Fibroblast of skin of right quadriceps (primary cell): ENCODE results near the gene SPATA9.

Experiments used
- DNase-seq: peaks from one replicate; pipeline ENCODE4 v3.0.0-alpha.2; 2013

The SPATA9 gene, protein sequence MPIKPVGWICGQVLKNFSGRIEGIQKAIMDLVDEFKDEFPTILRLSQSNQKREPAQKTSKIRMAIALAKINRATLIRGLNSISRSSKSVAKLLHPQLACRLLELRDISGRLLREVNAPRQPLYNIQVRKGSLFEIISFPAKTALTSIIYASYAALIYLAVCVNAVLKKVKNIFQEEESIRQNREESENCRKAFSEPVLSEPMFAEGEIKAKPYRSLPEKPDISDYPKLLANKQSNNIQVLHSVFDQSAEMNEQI

GRCh38 chr5:95682891-95683290, at the start of gene SPATA9:
Gene SPATA9, minus strand, starts transcription at chr5:95682991. Its CDS starts 137 bp downstream, at chr5:95682854.
- no peak for DNase-seq

DNA sequence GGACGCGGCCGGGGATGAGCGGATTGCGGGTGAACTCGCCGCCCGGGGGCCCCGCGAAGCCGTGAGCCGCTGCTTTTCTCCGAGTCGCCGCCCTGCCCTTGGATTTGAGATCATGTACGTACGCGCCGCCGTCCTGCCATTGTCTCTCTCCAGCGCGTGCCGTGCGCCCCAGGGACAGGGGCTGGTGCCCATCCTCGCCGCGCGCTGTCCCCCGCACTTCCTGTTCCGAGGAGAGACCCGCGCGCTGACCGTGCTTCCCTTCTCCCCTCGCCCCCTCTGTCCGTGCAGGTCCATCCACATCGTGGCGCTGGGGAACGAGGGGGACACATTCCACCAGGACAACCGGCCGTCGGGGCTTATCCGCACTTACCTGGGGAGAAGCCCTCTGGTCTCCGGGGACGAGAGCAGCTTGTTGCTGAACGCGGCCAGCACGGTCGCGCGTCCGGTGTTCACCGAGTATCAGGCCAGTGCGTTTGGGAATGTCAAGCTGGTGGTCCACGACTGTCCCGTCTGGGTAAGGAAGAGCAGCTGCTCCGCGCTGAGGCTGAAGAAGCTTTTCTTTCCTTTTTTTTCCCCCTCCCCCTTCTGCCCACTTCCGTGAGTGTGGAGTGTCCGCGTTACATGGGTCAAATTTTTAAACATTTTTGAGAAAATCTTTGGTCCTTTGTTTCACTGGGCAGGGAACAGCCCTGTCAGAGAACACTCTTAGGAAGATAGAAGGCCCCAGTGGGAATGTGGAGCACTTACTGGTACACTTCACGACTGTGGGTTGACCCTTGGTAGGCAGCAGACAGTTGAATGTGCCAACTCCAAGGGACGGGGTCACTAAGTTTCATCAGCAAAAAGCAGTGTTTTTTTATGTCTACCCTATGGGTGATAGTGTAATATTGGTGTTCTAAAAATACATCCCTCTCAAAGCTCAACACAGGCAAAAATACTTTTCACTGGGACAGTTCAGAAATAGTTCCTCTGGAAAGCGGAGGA, 49.1 kb upstream of the SPATA9 start:
- DNase-seq: no peak

- peak; percentile 93 for DNase-seq
Observed at GRCh38 chr5:95730730-95731570, 48.2 kb upstream of the SPATA9 start, which contains the start of gene RHOBTB3. Gene RHOBTB3, plus strand, starts transcription at chr5:95731336. Its CDS starts 347 bp downstream, at chr5:95731683.

DNA sequence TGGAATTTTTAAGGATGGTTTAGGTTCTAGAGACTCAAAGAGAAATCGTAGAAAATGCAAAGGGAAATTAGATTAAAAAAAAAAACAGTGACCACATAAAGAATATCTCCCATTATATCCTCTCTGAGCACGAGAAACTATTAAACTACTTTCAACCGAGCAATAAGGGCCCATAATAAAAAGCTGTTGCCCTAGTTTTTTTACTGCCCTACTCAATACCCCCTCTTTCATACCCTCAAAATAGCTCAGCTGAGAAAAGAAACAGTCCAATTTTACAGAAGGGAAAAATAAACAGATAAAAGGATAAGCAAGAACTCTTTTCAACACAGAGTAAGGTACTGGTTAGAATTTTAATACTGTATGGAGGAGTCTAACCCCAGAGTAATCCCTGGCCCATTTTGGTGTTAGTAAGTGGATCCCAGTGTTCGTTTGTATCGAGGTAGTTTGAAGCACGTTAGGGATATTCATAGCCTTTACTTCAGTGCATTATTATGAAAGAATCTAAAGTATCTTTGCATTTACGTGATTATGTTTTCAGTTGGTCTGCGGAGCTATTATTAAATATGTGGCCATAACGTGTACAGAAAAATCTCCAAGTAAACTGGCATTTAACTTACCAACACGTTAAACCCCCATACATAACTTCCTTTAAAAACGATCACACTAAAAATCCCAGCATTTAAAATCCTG, 47.4 kb upstream of the SPATA9 start:
- no peak for DNase-seq

DNA sequence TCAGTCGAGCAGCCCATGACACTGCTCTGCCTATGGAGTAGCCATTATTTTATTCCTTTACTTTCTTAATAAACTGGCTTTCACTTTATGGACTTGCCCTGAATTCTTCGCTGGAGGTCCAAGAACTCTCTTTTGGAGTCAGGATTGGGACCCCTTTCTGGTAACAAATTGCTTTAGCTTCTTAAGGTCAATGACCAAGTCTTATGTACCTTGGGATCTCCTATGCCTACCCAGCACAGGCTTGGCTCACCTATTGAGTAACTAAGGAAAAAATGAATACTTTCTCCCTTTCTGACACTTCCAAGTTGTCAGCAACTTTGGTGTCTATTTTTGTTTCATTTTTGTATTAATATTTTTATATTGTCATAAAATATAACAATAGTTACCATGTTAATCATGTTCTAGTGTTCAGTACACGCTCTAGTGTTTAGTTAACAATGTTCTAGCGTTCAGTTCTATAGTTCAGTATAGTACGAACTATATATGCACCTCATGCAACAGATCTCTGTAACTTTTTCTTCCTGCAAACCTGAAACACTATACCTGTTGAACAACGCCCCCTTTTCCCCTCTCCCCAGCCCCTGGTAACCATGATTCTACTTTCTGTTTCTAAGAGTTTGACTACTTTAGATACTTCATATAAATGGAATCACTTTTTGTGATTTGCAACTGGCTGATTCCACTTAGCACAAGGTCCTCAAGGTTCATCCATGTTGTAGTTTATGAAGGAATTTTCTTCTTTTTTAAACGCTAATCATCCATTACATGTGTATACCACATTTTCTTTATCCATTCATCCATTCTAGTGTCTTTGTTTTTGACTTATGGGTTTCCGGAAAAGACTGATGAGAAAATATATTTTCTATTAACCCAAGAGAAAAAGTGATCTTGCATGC, 46.6 kb upstream of the SPATA9 start:
- no peak for DNase-seq

- no peak for DNase-seq
Observed at GRCh38 chr5:95728494-95729114, 45.8 kb upstream of the SPATA9 start.

DNA sequence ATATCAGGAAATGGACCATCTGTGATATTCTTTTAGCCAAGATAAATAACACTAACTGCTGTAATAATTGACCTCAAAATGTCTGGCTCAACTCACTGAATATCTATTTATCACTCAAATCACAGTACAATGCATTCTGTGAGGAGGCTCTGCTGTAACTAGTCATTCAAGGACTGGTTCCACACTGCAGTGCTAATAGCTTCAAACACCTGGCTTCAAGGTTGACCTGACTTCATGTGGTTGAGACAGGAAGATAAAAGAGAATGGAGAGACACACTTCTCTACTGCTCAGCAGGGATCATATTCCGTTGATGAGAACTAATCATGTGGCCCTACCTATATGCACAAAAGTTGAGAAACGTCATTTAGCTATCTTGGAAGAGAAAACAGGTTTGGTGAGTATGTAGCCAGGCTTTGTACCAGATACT, 45.0 kb upstream of the SPATA9 start:
- no peak for DNase-seq

- no peak for DNase-seq
Observed at GRCh38 chr5:95726811-95727763, 44.3 kb upstream of the SPATA9 start.

DNA sequence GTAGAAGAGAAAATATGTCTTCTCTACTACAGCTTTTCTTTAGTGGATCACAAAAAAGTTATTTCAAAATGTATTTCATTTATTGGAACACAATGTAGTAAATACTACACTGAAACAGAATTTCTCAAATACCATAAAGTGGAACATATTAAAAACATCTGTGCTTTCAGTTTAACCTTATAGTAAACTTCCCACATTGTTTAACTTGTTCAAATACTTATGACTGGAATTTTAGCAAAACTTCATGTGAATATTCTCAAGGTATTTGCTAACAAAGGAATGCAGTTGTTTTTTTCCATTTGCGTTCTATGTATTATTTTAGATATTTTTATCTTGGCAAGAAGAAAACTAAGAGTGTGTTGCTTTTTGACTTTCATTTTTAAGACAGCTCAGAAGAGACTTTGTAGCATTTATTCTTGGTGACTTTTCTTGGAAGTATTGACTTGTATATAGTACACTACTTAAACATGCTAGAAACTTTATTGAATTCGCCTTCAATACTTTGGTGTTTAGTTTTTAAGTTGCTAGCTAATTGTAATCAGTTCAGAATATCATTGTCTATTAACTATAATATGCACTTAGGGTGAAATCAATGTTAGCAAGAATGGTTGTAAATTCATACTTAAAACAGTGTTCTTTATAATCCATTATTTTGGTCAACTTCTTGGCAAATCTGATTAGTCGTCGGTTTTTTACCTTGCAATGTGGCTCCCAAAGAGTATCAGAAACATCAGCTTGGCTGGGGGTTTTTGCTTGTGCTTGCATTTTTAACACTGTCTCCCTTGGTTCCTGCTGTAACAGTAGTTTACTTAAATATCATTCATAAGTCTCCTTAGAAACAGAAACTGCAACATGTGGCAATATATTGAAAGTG, 43.4 kb upstream of the SPATA9 start:
- peak; percentile 85 for DNase-seq

DNA sequence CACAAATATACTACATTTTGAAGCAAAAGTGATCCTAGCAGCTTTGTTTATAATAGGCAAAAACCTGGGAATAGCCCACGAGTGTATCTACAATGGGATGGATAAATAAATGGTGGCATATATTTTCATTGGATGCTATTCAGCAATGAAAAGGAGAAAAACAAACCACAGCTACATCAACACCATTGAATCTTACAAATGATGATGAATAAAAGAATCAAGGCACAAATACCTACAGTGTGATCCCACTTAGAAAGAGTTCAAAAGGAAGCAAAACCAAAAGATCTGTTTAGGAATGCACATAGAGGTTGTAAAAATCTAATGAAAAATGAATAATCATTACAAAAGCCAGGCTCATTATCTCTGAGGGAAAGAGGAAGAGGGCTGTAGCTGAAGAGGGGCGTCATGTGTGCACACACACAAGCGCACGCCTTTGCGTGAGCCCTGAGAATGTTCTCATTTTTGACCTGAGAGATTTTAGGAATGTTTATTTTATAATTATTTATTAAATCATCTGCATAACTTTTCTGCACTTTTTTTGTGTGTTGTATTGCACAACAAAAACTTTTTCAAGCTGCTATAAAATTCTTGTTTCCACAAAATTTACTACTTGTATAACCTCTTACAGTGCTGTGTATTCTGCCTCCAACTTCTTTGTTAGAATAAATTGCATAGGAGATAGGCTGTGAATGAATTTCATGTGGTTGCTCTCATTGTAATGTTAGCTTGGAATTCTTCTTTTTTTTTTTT, 42.5 kb upstream of the SPATA9 start:
- DNase-seq: no peak

DNA sequence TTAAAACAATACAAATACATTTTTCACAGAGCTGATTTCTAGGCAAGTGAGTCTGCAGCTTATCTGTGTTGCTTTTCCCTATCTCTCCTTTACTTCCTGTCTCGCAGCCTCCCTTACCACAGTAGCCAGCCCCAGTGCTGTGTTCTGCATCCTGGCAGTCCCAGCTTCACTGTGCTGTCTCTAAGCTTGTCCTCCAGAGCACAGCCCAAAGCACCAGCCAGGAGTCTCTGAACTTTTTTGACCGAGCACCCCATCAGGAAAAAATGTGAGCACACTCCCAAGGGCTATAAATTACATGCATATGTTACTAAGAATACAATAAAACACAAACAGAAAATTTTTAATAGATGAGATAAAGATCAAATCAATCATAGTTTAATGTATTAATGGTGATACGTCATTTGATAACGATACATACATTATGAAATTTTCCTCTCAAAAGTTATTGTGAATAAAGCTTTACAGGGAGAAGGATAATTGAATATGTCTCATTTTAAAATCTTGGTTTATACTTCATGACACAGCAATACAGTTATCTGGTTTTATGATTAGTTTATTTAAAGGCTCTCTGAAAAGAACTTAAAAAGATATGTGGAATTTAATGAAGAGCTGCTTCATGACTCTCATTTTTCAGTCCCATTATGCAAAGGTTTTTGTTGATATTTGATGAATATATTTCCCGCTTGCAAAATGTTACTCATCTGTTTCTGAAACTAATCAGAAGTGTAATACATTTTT, 41.0 kb upstream of the SPATA9 start:
- no peak for DNase-seq

DNA sequence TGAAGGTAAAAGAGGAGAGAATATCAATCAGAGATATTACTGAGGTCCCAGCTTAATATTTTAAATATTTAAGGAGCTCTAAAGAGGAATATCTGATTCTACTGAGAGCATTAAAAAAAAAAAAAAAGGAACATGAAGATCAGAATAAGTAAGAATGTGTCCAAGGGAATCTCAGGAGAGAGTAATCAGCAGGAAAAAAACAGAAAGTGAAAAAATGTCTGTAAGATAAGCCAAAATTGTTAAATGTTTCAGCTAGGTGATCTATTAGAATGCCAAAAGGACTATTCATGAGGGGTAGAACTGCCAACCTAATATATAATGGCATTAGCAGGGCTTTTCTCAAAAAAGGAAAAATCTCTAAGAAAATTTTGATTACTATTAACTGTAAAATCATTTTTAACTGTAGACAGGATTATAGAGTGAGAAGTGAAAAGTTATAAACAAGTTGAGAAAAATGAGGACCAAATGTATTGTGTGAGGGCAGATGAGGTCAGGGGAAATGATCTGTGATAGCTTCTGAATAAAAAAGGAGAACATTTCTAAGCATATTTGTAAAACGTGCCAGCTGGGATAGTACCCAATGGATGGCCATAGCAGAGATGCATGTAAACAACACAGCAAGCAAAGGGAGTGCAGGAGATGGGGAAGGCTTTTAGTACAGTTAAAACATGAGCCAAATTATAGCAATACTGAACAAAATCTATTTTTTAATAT, 38.9 kb upstream of the SPATA9 start:
- DNase-seq: no peak

DNA sequence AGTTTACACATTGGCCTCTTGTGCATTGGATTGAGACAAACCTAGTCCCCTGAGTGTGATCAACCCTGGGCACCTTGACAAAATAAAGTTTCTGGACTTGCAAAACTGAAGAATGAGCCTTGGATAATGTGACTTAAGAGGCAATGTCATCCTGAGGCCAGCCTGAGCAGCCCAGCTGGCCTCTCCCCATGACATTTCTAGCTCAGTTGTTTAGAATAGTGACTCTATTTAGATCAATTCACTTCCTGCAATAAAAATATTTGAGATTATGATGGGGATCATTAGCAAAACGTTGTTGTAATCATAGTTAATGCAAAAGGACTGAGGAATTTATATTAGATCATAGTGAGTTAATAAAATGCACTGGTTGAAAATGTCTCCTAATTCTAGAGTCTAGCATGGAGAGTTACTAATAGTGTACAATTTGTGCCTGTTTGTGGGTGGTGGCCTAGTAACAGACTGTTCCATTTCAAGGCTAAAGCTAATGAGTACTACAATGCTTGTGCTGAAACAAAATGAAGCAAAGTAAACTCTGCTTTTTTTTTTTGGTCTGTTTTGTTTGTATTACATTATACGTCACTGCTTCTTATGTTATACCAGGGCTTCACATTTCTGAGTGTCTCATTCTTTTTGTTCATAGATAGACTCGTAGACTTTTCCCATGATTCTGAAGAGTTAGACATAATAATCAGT, 37.4 kb upstream of the SPATA9 start:
- DNase-seq: no peak

GRCh38 chr5:95718738-95719137, 35.9 kb upstream of the SPATA9 start:
- no peak for DNase-seq

GRCh38 chr5:95718203-95718602, 35.4 kb upstream of the SPATA9 start:
- no peak for DNase-seq

GRCh38 chr5:95717439-95717838, 34.6 kb upstream of the SPATA9 start:
- DNase-seq: no peak
